Lower lobe of right lung (tissue), 2 donors: ENCODE results near the gene KIF22. TPM values are rescaled to one million over a fixed set of nuclear protein-coding genes. Genes with fewer than 3 reads are reported as not detected.
"Not testable (repeated sequence)": the region's sequence is repeated elsewhere in the genome, so short reads cannot be mapped to it uniquely, and the experiment has no call there.

ENCODE experiments used
- ATAC-seq, 2 donors: fragments of 200-7000 bp; cut with Tn5 transposase; one replicate each; pipeline ENCODE4 v1.9.1; 2020 to 2022; ENCODE audit warnings: mild to moderate bottlenecking in 2 of 2, moderate library complexity in 2 of 2
- DNase-seq: peaks from one replicate; pipeline ENCODE4 v3.0.0-alpha.2; 2020
- H3K27ac ChIP-seq: fragments of 200-600 bp; one replicate; pipeline ENCODE4 v1.8.0; 2022
- H3K27me3 ChIP-seq: fragments of 200-600 bp; one replicate; pipeline ENCODE4 v1.8.0; 2022; ENCODE audit warnings: low read depth
- H3K36me3 ChIP-seq: fragments of 200-600 bp; one replicate; pipeline ENCODE4 v1.8.0; 2022; ENCODE audit warnings: mild to moderate bottlenecking
- H3K4me1 ChIP-seq: fragments of 200-600 bp; one replicate; pipeline ENCODE4 v1.8.0; 2022
- H3K4me3 ChIP-seq: fragments of 200-600 bp; one replicate; pipeline ENCODE4 v1.8.0; 2022; ENCODE audit warnings: mild to moderate bottlenecking
- H3K9me3 ChIP-seq: fragments of 200-600 bp; one replicate; pipeline ENCODE4 v1.8.0; 2022
- CTCF ChIP-seq: fragments of 200-600 bp; IDR thresholded peaks from one replicate; pipeline ENCODE4 v1.8.0; 2022; ENCODE audit warnings: antibody characterized with exemption, mild to moderate bottlenecking
- intact Hi-C: fragments of 100-400 bp; cut with DNase I; formaldehyde crosslinking; loops from one replicate; pipeline ENCODE4 v1.11.0; 2022
- total RNA-seq: library from RNA; stranded (reverse); fragmentation: NEBNext Ultra II Directional; extraction: Animal tissue kit (Norgen Biotek cat#: 25700); gene quantifications from one replicate; pipeline ENCODE4 v1.2.1, GENCODE V29; 2021
- donor health status: DM: no; HTN: yes; CAD: no; lungs with severe emphysema.

The KIF22 gene
- total RNA-seq, 1 donor from 2014 or later: 21.8 TPM

GRCh38 chr16:29779474-29779873, 11.1 kb upstream of the KIF22 start:
- no peaks in the 10 kb centered on the region for H3K4me1 ChIP-seq
- no peak for ATAC-seq
- intact Hi-C loops: no loop called here
- H3K4me3 ChIP-seq: no peak overlapping the region
- no peaks in the 10 kb centered on the region for H3K9me3 ChIP-seq
- no peak for DNase-seq
- no peak for TF ChIP-seq CTCF
- H3K36me3 ChIP-seq: no peaks in the 10 kb centered on the region
- H3K27me3 ChIP-seq: no peaks in the 10 kb centered on the region
- H3K27ac ChIP-seq: no peak overlapping the region

GRCh38 chr16:29783094-29783953, 7.2 kb upstream of the KIF22 start:
- DNase-seq, ATAC-seq, H3K9me3 ChIP-seq, intact Hi-C loops, H3K4me1 ChIP-seq, H3K27ac ChIP-seq, H3K36me3 ChIP-seq, H3K4me3 ChIP-seq, H3K27me3 ChIP-seq: not testable (repeated sequence)

- DNase-seq (no peak), ATAC-seq (no peak)
- Histone ChIP-seq H3K27me3 (no peaks in the 10 kb centered on the region), H3K9me3 (no peaks in the 10 kb centered on the region), H3K4me3 (no peak overlapping the region), H3K27ac (no peak overlapping the region), H3K36me3 (no peaks in the 10 kb centered on the region), H3K4me1 (peaks cover 5% of the 10 kb centered on the region)
- intact Hi-C loops: no loop called here
- TF ChIP-seq CTCF: no peak
These were observed 6.4 kb upstream of the KIF22 start for GRCh38 chr16:29784157-29784556.

- intact Hi-C loops: no loop called here
- Histone ChIP-seq H3K27ac (no peak overlapping the region), H3K36me3 (no peaks in the 10 kb centered on the region), H3K27me3 (no peaks in the 10 kb centered on the region), H3K4me3 (peak overlapping the region; percentile 39), H3K4me1 (peaks cover 11% of the 10 kb centered on the region), H3K9me3 (no peaks in the 10 kb centered on the region)
- DNase-seq: peak; percentile 83
- peak; percentile 79 to 86 for ATAC-seq
- peak; percentile 84 for TF ChIP-seq CTCF
These were observed 5.5 kb upstream of the KIF22 start for GRCh38 chr16:29784901-29785500.

- H3K36me3 ChIP-seq, intact Hi-C loops, DNase-seq, H3K27me3 ChIP-seq, H3K9me3 ChIP-seq, ATAC-seq, H3K27ac ChIP-seq, H3K4me3 ChIP-seq: not testable (repeated sequence)
- peaks cover 24% of the 10 kb centered on the region for H3K4me1 ChIP-seq
These were observed 3.4 kb upstream of the KIF22 start for GRCh38 chr16:29787155-29787554.

GRCh38 chr16:29789775-29790182, 772 bp upstream of the KIF22 start:
- Histone ChIP-seq H3K27me3 (no peaks in the 10 kb centered on the region), H3K36me3 (no peaks in the 10 kb centered on the region), H3K9me3 (no peaks in the 10 kb centered on the region), H3K27ac (peak overlapping the region; percentile 89), H3K4me3 (peak overlapping the region; percentile 83), H3K4me1 (peaks cover 24% of the 10 kb centered on the region)
- intact Hi-C loops: no loop called here
- no peak for DNase-seq
- no peak for TF ChIP-seq CTCF
- ATAC-seq: peak; percentile 45 to 55
